Measurements from ENCODE around the gene IL26.

The IL26 gene

GRCh38 chr12:68169213-68169889 is 56.3 kb downstream of the IL26 start:
- no peak overlapping the region for H3K4me3 ChIP-seq (replicated peaks in 1 of 2; ENCODE audit: low read depth in 2 of 2, low read length in 2 of 2)
- no peak for DNase-seq (ENCODE audit: low read depth in 2 of 2)
- TF ChIP-seq CTCF (IDR thresholded peaks at IDR 0.05; ENCODE audit: low read depth, low read length), result no peak

- DNase-seq (ENCODE audit: low read depth in 2 of 2), result no peak
- TF ChIP-seq CTCF (IDR thresholded peaks at IDR 0.05; ENCODE audit: low read depth, low read length), result no peak
- H3K4me3 ChIP-seq (replicated peaks in 1 of 2; ENCODE audit: low read depth in 2 of 2, low read length in 2 of 2), result no peak overlapping the region
These were observed 59.2 kb downstream of the IL26 start for GRCh38 chr12:68166317-68166831.

DNA sequence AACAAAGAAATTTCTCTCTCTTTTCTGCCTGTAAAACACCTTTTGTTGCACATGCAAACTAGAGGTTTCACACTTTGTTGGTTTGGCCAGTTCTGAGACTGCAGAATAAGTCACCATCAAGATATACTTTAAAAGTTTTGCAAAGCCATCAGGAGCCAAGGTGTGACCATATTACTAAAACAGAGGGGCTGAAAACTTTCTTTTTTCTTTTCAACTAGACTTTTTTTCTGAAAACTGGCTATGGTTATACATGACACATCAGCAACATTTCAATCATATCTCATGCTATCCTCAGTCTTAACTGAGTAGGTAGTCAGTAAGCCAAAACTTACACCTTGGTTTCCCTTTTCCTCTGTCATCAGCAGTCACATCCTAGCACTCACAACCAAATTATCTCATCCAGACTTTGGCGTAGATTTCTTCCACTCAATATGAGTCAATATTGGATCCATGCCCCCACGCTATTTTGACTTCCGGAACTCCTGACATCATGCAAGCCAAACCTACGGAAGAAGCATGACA is 62.0 kb downstream of the IL26 start:
- DNase-seq (ENCODE audit: low read depth in 2 of 2), result peak in 1 of 2 donors; percentile 33
- H3K4me3 ChIP-seq (replicated peaks in 1 of 2; ENCODE audit: low read depth in 2 of 2, low read length in 2 of 2), result no peak overlapping the region
- no peak for TF ChIP-seq CTCF (IDR thresholded peaks at IDR 0.05; ENCODE audit: low read depth, low read length)

- no peak overlapping the region for H3K4me3 ChIP-seq (replicated peaks in 1 of 2; ENCODE audit: low read depth in 2 of 2, low read length in 2 of 2)
- DNase-seq (ENCODE audit: low read depth in 2 of 2), result no peak
- no peak for TF ChIP-seq CTCF (IDR thresholded peaks at IDR 0.05; ENCODE audit: low read depth, low read length)
These were observed 63.2 kb downstream of the IL26 start for GRCh38 chr12:68162374-68162773.

GRCh38 chr12:68159681-68160304 is 65.8 kb downstream of the IL26 start, which contains the start of gene IFNG:
TSS of gene IFNG (minus strand) at chr12:68159740. CDS start at chr12:68159615, 125 bp downstream.
- no peak within 1 kb of the TSS for H3K4me3 ChIP-seq (replicated peaks in 1 of 2; ENCODE audit: low read depth in 2 of 2, low read length in 2 of 2)
- no peak for TF ChIP-seq CTCF (IDR thresholded peaks at IDR 0.05; ENCODE audit: low read depth, low read length)
- DNase-seq (ENCODE audit: low read depth in 2 of 2), result no peak

DNA sequence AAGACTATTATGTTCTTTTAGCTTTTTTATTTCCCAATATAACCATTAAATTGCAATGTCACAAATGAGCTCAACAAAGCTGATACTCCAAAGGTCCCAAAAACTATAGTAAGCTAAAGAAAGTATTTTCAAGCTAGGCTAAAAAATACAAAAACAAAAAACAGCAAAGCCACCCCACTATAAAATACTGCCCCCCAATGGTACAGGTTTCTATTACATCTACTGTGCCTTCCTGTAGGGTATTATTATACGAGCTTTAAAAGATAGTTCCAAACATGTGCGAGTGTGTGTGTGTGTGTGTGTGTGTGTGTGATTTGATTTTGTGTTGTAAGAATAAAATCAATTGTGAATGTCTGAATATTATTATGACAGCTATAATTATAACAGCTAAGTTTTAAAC is 67.2 kb downstream of the IL26 start:
- H3K4me3 ChIP-seq (replicated peaks in 1 of 2; ENCODE audit: low read depth in 2 of 2, low read length in 2 of 2), result no peak overlapping the region
- DNase-seq (ENCODE audit: low read depth in 2 of 2), result peak in 1 of 2 donors; percentile 16
- peak; percentile 41 for TF ChIP-seq CTCF (IDR thresholded peaks at IDR 0.05; ENCODE audit: low read depth, low read length)
